ENCODE results near the gene MAP2K2.
"Not testable (repeated sequence)": the region's sequence is repeated elsewhere in the genome, so short reads cannot be mapped to it uniquely, and the experiment has no call there.

Gene MAP2K2

DNA sequence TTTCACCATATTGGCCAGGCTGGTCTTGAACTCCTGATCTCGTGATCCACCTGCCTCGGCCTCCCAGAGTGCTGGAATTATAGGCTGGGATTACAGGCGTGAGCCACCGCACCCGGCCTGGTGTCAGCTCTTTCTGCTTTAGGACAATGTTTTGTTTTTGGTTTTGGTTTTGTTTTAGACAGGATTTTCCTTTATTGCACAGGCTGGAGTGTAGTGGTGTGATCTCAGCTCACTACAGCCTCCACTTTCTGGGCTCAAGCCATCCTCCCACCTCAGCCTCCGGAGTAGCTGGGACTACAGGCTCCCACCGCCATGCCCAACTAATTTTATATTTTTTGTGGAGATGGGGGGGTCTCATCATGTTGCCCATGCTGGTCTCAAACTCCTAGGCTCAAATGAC, 5.1 kb upstream of the MAP2K2 start:
- not testable (repeated sequence) for DNase-seq

DNA sequence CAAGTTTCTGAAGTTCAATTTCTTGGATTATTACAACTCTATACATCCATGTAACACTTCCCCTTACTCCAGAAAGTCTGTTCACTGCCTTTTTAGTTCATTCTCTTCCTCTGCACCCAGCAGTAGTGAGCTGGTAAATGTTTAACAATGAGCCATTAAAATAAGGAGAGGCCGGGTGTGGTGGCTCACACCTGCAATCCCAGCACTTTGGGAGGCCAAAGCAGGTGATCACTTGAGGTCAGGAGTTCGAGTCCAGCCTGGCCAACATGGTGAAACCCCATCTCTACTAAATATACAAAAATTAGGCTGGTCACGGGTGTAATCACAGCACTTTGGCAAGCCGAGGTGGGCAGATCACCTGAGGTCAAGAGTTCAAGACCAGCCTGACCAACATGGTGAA, 3.4 kb upstream of the MAP2K2 start:
- not testable (repeated sequence) for DNase-seq

DNA sequence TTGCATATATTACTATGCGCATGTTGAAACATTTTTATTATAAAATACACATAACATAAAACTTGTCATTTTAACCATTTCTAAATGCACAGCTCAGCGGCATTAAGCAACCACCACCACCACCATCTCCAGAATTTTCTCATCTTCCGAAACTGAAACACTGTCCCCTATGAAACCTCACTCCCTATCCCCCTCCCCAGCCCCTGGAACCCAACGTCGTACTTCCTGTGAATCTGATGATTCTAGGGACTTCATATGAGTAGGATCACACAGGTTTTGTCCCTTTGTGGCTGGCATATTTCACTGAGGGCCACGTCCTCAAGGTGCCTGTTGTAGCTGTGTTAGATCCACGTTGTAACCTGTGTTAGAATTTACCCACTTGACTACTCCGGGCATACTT, 716 bp upstream of the MAP2K2 start:
- no peak for DNase-seq

DNA sequence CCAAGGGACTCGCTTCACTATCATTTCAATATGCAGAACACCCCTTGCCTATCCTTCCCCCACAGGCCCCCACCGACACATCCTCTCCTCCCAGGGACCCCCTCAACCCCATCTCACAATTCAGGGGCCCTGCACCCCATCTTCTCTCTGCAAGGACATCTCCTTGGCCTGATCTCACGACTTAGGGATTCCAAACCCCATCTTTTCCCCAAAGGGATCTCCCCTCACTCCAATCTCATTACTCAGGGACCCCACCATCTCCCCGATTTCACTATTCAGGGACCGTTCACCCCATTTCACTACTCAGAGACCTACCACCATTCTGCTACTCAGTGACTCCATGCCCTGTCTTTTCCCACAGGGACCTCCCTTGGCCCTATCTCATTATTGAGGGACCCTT, 1.4 kb downstream of the MAP2K2 start:
- DNase-seq, result no peak

DNA sequence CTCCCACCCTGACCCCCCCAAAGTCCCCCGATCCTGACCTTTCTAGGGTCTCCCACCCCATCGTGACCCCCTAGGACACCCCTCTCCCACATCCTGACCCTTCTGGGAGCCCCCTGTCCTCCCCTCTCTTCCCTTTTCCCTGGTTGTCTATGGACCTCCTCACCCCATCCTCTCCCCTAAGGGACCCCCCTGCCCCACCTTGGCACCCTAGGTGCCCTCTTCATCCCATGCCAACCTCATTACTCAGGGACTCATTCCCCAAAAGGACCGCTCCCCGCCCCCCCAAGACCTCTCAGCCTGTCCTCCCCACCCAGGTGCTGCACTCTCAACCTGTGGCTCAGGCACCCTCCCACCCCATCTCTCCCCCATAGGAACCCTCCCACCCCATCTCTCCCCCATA, 2.1 kb downstream of the MAP2K2 start:
- no peak for DNase-seq

DNA sequence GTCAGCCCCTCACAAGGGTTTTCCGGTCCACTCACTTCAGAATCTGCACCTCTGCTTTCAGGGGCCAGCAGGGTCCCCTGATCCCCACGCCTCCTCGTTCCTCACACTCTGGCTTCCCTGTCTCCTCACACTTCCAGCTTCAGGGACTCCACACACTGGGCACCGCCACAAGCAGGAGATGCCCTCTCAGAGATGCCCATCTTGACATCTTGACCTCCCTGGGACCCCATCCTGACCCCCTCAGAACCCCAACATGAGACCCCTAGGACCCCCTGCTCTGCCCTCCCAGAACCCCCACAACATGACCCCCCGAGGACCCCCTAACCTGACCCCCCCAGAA, 2.7 kb downstream of the MAP2K2 start:
- DNase-seq, result no peak

DNA sequence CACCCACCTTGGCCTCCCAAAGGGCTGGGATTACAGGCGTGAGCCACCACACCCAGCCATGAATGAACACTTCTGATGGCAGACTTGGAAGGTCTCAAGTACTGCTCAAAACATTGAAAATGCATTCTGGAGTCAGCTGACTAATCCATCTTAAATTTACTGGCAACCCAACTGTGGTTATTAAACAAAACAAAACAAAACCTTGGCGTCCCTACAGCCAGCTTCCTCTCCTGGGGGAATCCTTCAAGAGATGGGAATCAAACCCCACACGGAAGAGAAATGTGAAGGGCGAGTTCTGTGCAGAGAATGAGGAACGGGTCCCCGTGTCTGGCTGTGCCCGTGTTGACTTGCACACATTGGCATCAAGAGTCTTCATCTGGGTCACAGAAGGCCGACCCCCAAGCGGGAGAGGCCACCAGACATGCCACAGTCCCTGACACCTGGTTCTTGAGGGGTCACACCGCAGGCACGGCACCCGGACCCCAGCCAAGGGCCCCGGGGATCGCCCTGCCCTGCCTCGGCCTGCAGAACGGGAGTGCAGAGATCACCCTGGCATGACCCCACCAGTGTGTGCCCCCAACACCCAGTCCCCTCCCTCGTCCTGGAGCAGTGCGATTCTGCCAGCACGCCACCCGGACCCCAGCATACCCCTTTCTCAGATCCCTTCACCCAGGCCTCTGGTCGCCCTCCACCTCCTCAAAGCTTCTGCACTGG, 3.2 kb downstream of the MAP2K2 start:
- DNase-seq, result peak; percentile 69

DNA sequence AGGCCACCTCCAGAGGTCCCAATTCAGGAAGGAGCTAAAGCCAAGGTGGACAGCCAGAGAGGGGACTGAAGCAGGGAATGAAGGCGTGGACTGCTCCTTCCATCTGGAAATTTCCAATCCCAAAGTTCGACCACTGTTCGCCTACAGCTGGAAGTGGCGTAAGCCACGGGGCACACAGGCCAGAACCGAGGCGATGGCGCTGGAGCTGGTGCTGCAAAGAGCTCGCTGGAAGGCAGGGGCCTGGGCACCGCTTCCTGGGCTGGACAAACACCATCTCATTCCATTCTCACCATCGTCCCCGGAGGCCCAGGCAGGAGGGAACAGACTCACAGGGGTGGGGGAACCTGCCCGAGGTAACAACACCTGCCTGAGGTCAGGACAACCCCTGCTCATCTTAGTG, 4.2 kb downstream of the MAP2K2 start:
- DNase-seq, result no peak

DNA sequence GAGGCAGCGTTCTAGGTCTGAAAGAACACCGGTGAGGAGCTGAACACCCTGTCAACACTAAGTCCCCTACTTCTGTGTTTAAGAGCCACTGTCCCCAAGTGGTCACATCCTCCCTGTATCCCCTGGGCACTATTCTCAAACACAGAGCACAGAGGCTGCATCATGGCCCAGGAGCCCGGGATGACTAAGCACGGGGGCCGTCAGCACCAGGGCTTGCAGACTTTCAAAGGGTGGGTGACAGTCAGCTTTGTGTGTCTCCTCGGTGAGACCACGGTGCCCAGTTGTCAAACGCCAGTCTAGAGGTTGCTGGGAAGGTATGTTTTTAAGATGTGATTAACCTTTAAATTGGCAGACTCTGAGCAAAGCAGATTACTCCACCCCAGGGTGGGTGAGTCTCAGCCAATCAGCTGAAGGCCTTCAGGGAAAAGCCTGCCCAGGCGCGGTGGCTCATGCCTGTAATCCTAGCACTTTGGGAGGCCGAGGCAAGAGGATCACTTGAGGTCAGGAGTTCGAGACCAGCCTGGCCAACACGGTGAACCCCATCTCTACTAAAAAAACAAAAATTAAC, 8.0 kb downstream of the MAP2K2 start:
- no peak for DNase-seq

DNA sequence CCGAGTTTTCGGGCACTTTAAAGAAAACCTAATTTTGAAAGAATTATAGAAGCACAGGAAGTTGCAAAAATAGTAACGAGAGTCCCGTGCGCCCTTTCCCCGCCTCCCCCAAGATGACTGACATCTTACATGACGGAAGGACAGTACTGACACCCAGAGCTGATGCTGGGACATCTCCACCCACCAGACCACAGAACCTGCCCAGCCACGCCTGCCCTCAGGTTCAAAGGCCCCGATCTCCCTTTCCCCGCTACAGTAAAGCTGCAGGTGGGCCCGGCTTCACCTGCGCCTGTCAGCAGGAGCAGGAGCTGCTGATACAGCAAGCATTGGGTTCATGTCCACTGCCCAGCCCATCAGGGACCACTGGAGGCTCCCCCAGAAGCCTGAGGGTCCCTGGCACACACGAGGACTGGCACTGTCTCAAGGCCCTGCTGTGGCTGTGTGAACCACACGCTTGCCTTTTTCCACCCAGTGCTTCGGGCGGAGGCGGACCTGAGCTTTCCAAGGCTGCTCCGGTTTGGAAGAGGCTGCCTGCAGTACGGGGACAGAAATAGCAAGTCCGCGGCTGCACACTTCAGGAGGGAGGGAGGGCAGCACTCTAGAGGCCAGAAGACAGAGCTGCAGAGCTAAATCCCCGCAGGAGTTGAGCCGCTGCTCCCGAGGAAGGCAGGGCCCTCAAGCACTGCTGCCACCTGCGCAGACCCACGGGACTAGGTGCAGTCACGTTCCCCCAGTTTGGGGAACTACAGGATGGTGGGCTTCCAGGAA, 8.7 kb downstream of the MAP2K2 start:
- DNase-seq, result no peak

DNA sequence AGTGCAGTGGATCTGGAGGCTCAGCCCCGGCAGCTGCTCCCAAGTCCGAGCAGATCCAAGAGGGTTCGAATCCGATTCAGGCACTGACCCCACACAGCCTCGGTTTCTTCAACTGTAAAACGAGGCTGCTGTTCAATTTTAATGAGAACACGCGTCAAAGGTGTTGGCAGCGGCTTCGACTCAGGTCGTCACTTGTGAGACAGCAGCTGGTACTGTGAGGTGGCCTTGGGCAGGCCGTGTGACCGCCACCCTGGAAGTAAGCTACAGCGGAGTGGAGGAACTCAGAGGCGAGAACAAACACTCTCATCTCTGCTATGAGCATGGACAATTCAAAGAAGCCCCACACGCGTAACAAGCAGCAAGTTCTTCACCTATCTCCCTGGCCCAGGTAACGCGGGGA, 9.7 kb downstream of the MAP2K2 start:
- DNase-seq, result no peak

DNA sequence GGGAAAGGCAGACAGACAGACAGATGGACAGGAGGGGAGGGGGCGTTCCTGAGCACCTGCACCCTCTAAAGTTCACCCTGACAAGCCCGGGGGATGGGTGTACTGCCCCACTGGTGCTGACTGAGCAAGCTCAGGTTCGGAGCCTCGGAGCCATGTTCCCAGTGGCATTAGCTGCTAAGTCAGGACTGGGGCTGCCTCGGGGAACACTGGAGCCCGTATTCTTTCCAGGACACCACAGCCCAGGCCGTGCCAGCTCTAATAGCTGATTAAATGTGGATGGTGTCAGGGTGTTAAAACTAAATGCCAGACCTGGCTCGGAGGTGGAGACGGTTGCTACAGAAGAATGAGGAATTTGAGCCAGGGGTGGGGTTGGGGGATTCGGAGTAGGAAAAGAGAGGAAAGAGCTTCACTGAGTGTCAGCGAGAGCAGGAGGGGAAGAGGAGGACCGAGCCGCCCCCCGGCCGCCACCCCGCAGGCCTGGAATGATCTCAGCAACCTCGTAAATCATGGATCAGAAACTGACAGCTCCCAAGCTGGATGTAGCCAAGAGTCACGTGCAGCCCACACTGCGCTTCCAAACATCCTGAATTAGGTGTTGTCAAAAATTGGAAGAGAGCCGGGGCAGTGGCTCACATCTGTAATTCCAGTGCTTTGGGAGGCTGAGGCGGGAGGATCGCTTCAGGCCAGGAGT, 10.4 kb downstream of the MAP2K2 start:
- no peak for DNase-seq

DNA sequence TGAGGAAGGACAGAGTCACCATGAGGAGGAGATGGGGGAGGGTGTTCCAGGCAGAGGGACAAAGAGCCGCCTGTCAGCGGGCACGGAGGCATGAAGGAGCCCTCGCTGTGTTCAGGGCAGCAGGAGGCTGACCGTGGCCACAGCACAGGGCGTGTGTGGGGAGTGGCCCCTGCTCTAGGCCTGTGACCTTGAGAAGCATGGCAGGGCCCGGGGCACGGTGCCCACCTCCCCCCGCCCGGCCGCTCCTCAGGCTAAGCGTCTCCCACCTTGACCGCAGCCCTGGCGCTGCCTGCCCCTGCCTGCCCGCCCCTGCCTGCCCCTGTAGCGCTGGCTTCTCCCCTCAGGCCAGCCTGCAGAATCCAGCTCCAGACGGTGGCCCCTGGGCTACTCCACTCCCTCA, 11.6 kb downstream of the MAP2K2 start:
- DNase-seq, result no peak

DNA sequence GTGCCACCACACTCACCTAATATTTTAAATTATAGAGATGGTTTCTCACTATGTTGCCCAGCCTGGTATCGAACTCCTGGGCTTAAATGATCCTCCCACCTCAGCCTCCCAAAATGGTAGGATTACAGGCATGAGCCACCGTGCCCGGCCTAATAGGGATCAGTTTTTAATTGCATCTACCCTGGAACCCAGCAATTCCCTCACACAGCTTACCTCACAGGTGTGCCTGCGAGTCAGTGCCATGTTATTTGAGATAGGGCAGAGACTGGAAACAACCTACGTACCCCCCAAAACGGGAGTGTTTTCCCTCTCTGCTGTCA, 14.3 kb downstream of the MAP2K2 start:
- no peak for DNase-seq

DNA sequence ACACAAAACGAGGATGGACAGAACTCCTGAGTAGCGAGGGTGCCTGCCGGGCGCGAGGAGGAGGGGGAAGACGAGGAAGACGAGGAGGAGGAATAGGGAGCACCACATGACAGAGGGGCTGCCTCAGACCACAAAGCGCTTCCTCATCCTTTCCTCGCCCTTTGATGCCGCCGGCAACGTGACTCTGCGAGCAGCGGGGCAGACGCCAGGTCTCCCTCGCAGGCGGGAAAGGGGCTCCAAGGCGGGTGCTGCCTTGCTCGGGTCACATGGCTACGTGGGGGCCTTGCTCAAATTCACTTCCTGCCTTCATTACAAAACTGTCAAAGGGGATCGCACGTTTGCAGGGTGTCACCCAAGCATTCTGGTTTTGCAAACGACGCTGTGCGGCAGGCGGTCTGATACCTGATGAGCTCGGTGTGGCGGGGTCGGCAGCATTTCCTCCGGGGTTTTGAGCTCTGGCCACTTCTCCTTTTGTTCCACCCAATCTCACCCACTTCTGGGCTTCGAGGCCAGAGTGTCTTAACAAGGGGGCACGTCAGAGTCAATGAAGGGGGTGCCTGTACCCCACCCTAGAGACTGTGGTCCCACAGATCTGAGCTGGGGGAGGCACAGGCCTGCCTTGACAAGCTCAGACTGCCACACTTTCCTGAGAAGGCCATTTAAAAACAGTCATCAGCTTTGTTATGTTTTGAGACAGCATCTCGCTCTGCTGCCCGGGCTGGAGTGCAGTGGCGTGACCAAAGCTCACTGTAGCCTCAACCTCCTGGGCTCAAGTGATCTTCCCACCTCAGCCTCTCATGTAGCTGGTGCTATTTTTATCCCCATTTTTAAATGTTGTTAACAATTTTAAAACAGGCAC, 14.9 kb downstream of the MAP2K2 start:
- no peak for DNase-seq

DNA sequence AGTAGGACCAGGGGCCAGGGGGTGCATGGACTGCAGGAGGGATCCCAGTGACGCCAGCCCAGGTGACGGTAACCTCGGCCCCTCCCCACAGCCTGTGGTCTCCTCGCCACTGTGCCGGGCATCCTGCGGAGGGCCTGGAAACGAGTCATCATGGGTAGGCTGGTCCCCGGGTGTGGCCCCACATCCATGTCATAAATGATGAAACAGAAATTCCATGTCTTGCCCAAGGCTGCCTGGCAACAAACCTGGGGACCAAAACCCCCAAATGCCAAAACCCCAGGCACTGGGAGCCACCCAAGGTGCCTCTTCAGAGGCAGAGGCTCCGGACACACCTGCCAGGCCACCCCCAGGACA, 20.9 kb downstream of the MAP2K2 start:
- DNase-seq, result peak; percentile 37

DNA sequence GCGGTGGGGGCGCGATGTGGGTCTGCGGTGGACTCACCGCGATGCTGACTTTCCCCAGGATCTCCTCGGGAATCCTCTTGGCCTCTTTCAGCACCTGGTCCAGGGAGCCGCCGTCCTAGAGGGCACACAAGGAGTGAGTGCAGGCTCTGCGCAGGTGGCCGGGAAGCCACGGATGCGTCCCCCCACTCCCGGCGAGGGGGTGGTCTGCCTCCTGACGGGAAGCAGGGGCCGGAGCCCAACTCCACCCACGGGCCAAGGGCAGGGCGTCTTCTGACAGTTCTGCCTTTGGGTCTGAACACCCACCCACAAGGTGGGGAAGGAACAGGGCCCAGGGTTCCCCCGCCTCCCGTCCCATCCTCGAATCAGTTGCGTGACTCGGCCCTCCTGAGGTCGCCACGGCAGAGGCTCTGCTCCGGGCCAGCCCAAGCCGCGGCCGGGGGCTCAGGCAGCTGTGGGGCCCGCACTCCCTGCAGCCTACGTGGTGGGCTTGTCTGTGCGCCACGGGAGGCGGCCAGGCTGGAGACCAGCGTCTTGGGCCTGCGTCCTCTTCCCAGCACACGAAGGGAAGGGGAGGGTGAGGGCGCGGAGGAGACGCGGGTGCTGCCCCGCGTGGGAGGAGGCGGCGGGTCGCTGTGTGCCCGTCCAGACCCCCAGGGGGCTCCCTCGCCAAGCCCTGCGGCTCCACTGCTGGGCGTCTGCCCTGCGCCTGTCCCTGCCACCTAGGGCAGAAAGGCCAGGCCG, 21.4 kb downstream of the MAP2K2 start:
- DNase-seq, result no peak

DNA sequence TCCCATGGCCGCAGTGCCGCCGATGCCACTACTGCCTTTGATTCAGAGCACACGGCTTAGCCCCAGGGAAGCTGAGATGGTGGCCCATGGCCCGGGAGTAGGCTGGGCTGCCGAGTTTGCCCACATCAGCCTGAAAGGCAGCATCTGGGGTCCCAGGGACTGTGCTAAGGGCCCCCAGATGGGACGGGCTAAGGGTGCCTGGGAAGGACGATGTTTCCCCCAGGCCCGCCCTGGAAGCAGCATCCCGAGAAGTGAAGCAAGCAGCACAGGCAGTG, 22.5 kb downstream of the MAP2K2 start:
- DNase-seq, result no peak

DNA sequence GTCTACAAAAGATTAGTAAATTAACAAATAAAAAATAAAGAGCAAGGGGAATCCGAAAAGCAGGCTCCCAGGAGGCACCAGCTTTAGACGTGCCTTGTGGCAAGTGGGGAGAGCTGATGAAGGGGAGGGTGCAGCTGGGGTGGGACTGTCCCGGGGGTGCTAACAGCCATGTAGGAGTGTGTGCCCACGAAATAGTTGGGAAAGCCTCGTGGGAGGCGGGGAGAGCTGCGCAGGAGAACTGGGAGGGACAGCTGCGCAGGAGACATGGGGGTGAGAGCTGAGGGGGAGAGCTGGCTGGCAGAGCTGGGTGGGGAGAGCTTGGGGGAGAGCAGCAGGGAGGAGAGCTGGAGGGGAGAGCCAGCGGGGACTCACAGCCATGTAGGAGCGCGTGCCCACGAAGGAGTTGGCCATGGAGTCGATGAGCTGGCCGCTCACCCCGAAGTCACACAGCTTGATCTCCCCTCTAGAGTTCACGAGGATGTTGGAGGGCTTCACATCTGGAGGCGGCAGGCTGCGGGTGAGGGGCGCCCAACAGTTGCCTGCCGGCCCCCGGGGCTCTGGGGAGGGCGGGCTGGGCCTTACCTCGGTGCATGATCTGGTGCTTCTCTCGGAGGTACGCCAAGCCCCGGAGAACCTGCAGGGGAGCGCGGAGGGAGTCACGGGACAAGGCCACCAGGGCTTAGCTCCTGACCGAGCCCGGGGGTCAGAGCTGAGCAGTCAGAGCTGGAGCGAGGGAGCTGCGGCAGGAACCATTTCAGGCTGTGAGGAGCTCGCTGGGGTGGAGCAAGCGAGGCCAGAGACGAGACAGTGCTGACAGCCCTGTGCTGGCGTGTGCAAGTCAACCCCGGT, 23.1 kb downstream of the MAP2K2 start:
- no peak for DNase-seq

DNA sequence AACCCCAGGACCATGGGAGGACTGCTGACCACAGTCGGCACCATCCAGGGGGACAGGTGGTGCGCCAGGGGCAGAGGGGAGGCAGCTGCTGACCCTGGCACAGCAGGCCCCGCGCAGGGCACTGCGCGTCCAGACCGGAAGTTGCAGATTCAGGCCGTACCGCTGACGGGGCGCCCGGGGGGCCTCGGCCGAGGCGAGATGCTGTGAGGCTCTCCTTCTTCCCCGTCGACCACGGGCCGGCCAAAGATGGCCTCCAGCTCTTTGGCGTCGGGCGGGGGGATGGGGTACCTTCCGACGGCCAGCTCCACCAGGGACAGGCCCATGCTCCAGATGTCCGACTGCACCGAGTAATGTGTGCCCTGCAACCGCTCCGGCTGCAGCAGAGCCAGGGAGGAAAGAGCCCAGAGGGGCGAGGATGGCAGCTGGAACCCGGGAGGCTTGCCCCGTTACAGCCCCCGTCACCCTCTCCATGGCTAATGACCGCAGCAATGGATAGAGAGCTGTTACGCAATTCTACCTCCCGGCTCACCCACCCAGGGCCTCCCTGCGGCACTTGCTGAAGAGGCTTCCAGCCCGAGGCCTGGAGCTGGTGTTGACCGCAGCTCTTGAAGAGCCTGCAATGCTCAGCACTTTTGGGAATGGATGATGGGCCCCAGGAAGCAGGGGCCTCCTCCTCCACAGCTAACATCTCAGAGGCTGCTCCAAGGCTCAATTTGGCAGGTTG, 24.7 kb downstream of the MAP2K2 start:
- DNase-seq, result no peak

DNA sequence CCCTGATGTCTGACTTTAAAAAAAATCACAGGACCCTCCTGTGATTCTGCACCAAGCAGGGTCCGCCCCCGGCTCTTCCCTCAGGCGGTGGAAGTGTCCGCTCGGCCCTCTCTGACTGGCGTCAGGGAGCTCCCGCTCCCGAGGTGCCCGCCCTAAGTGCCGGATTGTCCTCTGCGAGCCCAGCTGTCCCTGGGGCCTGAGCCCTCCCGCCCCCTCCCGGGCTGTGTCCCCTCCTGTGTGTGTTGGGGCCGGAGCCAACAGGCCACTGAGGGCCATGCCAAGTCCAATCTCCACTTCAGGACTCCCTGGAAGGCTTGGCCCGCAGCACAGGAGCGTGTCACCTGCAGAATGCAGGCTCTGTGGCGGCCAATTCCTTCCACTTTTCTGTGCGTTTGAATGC, 25.4 kb downstream of the MAP2K2 start:
- DNase-seq, result no peak

Data from EL (cell line).